B cell (primary cell): Measurements from ENCODE around the gene SMIM41. TPM values are rescaled to one million over a fixed set of nuclear protein-coding genes. Genes with fewer than 3 reads are reported as not detected.

Experiments
- ATAC-seq: fragments of 200-7000 bp; cut with Tn5 transposase; one replicate; pipeline ENCODE4 v1.10.0; 2021; ENCODE audit warnings: low read depth, mild to moderate bottlenecking, moderate number of reproducible peaks, moderate library complexity
- CTCF ChIA-PET: fragments of 350-600 bp; sonication (Branson Sonifier 250); formaldehyde crosslinking; loops from one replicate; lab custom pipeline; 2021; ENCODE audit warnings: antibody characterized with exemption, inconsistent platforms; lab: Charles Lee
- POLR2A ChIA-PET: fragments of 350-600 bp; sonication (Branson Sonifier 250); formaldehyde crosslinking; loops from one replicate; lab custom pipeline; 2021; ENCODE audit warnings: antibody characterized with exemption; lab: Charles Lee
- DNase-seq: peaks from one replicate; pipeline ENCODE4 v3.0.0; 2013
- H2AFZ ChIP-seq: 2 replicates; pipeline ENCODE4 v1.6.1; 2012; ENCODE audit warnings: mild to moderate bottlenecking, low read depth, low read length; ENCODE audit not compliant: insufficient read depth, poor library complexity, severe bottlenecking
- H3K27ac ChIP-seq, 2 donors: 1 replicate in 1 of 2; 2 replicates in 1 of 2; pipeline ENCODE4 v1.5.1; 2012 to 2013; ENCODE audit warnings: low read length in 2 of 2, mild to moderate bottlenecking in 2 of 2, moderate library complexity in 1 of 2
- H3K27me3 ChIP-seq, 4 experiments: fragments of 200-600 bp in 1 of 4; sonication (generic) in 1 of 4; replicated peaks in 1 of 4; 1 replicate in 2 of 4; 2 replicates in 2 of 4; pipeline versions ENCODE4 v1.6.1 to v1.7.0; 2013 to 2016; ENCODE audit warnings: low read length in 3 of 4, mild to moderate bottlenecking in 2 of 4, mixed read lengths in 1 of 4, moderate library complexity in 1 of 4; ENCODE audit not compliant: insufficient read depth in 4 of 4, control insufficient read depth in 3 of 4; ENCODE audit errors: control extremely low read depth in 1 of 4
- H3K36me3 ChIP-seq, 2 experiments: replicated peaks in 1 of 2; 1 replicate in 1 of 2; 2 replicates in 1 of 2; pipeline versions ENCODE4 v1.6.1 to v1.7.1; 2013; ENCODE audit warnings: low read length in 1 of 2; ENCODE audit not compliant: insufficient read depth in 2 of 2, control insufficient read depth in 1 of 2; ENCODE audit errors: control extremely low read depth in 1 of 2, extremely low read depth in 1 of 2
- H3K4me1 ChIP-seq, 2 donors: fragments of 200-600 bp in 1 of 2; sonication (generic) in 1 of 2; 1 replicate in 1 of 2; 2 replicates in 1 of 2; pipeline versions ENCODE4 v1.5.1 to v1.6.1; 2013 to 2017; ENCODE audit warnings: low read length in 2 of 2; ENCODE audit not compliant: control insufficient read depth in 2 of 2, insufficient read depth in 2 of 2
- H3K4me2 ChIP-seq: replicated peaks from 2 replicates; pipeline ENCODE3; 2012; ENCODE audit warnings: mild to moderate bottlenecking, low read depth, low read length; ENCODE audit not compliant: poor library complexity, severe bottlenecking
- H3K4me3 ChIP-seq, 5 experiments: fragments of 200-600 bp in 1 of 5; sonication (generic) in 1 of 5; 1 replicate in 3 of 5; 2 replicates in 2 of 5; pipeline versions ENCODE4 v1.5.1 to v1.7.0; 2011 to 2016; ENCODE audit warnings: low read length in 4 of 5, mild to moderate bottlenecking in 4 of 5, low read depth in 2 of 5, control low read depth in 1 of 5, moderate library complexity in 1 of 5; ENCODE audit not compliant: insufficient read depth in 1 of 5; ENCODE audit errors: control extremely low read depth in 1 of 5, extremely low read depth in 1 of 5
- H3K79me2 ChIP-seq: fragments of 200-600 bp; sonication (generic); one replicate; pipeline ENCODE4 v1.6.0; 2016; ENCODE audit warnings: low read length; ENCODE audit not compliant: control insufficient read depth, insufficient read depth
- H3K9ac ChIP-seq: fragments of 200-600 bp; sonication (generic); 2 replicates; pipeline ENCODE4 v1.6.1; 2017; ENCODE audit warnings: mild to moderate bottlenecking, low read length, moderate library complexity
- H3K9me3 ChIP-seq, 3 donors: one replicate each; pipeline versions ENCODE4 v1.6.1 to v1.7.1; 2013; ENCODE audit warnings: low read length in 2 of 3; ENCODE audit not compliant: control insufficient read depth in 2 of 3, insufficient read depth in 1 of 3; ENCODE audit errors: control extremely low read depth in 1 of 3
- H4K20me1 ChIP-seq: 2 replicates; pipeline ENCODE4 v1.6.0; 2012; ENCODE audit warnings: mild to moderate bottlenecking, low read length; ENCODE audit not compliant: insufficient read depth, control insufficient read depth, poor library complexity, severe bottlenecking
- H3K27ac Mint-ChIP-seq: one replicate; pipeline ENCODE4 v1.8.0; 2021; ENCODE audit warnings: mixed read lengths
- H3K27me3 Mint-ChIP-seq: one replicate; pipeline ENCODE4 v1.8.0; 2021; ENCODE audit warnings: mixed read lengths
- H3K4me1 Mint-ChIP-seq: one replicate; pipeline ENCODE4 v1.8.0; 2021; ENCODE audit warnings: mixed read lengths
- H3K4me3 Mint-ChIP-seq: one replicate; pipeline ENCODE4 v1.8.0; 2021; ENCODE audit warnings: mixed read lengths
- H3K9me3 Mint-ChIP-seq: one replicate; pipeline ENCODE4 v1.8.0; 2022; ENCODE audit warnings: mixed read lengths; ENCODE audit not compliant: insufficient read depth
- CTCF ChIP-seq: fragments of 200-600 bp; IDR thresholded peaks from one replicate; pipeline ENCODE4 v1.8.0; 2022; ENCODE audit warnings: antibody characterized with exemption, mild to moderate bottlenecking
- EZH2 ChIP-seq: IDR thresholded peaks from 2 replicates; pipeline ENCODE4 v1.6.1; 2012; ENCODE audit warnings: borderline replicate concordance, low read depth, mild to moderate bottlenecking, moderate library complexity, low read length; ENCODE audit not compliant: insufficient read depth, poor library complexity, severe bottlenecking
- WGBS: methylation state at CpG from one replicate; pipeline ENCODE4 v1.1.5; 2013; ENCODE audit warnings: missing lambda C conversion rate; ENCODE audit not compliant: insufficient coverage; 5-methylcytosine and 5-hydroxymethylcytosine counted together
- intact Hi-C: fragments of 100-400 bp; cut with micrococcal nuclease; formaldehyde crosslinking; loops from one replicate; pipeline ENCODE4 v1.10.0; 2022
- polyA plus RNA-seq: library from polyadenylated mRNA; depleted of rRNA; stranded (reverse); fragments of >200 nt; gene quantifications from 2 replicates; pipeline ENCODE4 v1.2.3, GENCODE V29; 2012
- total RNA-seq, 2 donors: library from RNA; stranded (reverse); fragments of 120-200 nt in 1 of 2; gene quantifications; 1 replicate in 1 of 2; 2 replicates in 1 of 2; pipeline versions ENCODE4 v1.2.3 to v1.2.4, GENCODE V29; 2013 to 2022

Gene SMIM41
- total and polyA plus RNA-seq, 2 donors (not counting 1 experiment from before 2014, with no cell fraction given): 0.12 TPM; not detected in 1

DNA sequence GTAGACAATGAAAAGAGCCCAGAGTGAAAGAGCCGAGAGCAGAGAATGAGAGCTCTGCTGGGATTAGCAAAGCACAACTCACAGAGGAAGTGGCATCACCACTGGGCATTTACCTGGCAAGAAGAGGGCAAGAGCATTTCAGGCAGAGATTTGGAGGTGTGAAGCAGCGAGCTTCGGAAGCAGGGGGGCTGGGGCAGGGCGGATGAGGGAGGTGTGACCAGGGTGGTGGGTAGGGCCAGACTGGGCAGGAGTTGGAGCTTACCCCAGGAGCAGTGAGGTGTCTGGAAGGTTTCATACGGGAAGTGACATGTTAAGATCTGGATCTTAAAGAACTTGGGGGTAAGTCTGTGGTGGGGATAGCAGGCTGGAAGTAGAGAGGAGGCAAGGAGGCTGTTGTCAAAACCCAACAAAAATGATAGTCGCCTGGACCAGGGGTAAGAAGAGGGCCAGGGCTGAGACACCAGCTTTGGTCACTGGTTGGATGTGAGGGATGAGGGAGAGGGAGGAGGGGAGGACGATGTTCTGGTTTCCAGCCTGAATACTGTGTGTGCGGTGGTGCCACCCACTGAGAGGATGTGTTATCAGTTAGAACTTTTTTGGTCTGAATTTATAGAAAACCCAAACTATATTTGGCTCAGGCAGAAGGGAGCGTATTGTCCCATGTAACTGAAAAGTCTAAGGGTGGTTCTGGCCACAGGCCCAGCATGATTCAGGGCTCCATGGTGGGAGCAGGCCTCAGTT lies 5.2 kb downstream of the SMIM41 start:
- Mint-ChIP-seq H3K27me3 (peaks cover 14% of the 10 kb centered on the region), H3K27ac (no peak overlapping the region), H3K4me3 (no peak overlapping the region), H3K9me3 (no peaks in the 10 kb centered on the region), H3K4me1 (peaks cover 47% of the 10 kb centered on the region)
- 91% methylated on average over 9 of the region's 9 CpGs for WGBS
- Histone ChIP-seq H3K36me3 (no peaks in the 10 kb centered on the region), H4K20me1 (no peaks in the 10 kb centered on the region), H3K27ac (no peak overlapping the region), H3K79me2 (no peaks in the 10 kb centered on the region), H2AFZ (no peak overlapping the region), H3K27me3 (peaks cover 0 to 9% (median 0%) of the 10 kb centered on the region in 4 experiments), H3K9ac (no peak overlapping the region), H3K9me3 (no peaks in the 10 kb centered on the region), H3K4me2 (no peak overlapping the region), H3K4me1 (peaks cover 43 to 49% of the 10 kb centered on the region in 2 donors), H3K4me3 (no peak overlapping the region)
- no peak for ATAC-seq
- TF ChIP-seq EZH2: no peak
- TF ChIP-seq CTCF: no peak
- POLR2A ChIA-PET: interaction anchor here (0.6 to 0.8 kb wide), 3 partner anchors 9 to 81 kb away, joined by 3 to 5 read pairs (median 4); no protein-coding TSS in a partner anchor
- intact Hi-C loops: no loop called here
- DNase-seq: no peak
- CTCF ChIA-PET: interaction anchor here (0.6 to 34.6 kb wide), 12 partner anchors 9 to 261 kb away, joined by 3 to 1315 read pairs (median 8); partner anchors contain the start of genes ATG101 and NR4A1

DNA sequence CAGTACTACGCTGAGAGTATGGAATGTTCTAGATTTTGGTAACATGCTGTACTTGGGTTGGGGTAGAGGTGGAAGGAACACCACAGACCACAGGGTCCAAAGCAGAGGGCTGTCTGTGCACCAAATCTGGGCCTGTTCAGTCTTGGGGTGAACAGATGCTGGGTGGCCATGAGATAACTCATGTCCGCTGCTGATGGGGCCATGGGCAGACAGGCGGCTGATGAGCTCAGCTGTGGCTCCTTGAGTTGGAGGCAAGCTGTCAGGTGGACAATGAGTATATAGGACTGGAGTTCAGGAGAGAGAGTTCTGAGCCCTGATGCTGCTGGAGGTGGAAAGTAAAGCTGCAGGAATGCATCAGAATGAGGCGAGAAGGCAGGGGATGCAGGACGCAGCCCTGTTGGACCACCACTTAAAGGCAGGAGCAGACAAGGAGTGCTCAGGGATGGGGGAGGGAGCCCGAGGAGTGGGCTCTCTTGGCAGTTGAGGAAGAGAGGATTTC lies 6.2 kb downstream of the SMIM41 start:
- no peak overlapping the region for H3K4me2 ChIP-seq
- H3K9ac ChIP-seq: no peak overlapping the region
- WGBS: 89% methylated on average over 6 of the region's 6 CpGs
- no peak for TF ChIP-seq CTCF
- TF ChIP-seq EZH2: no peak
- POLR2A ChIA-PET: no interaction called here
- Mint-ChIP-seq H3K4me1 (peaks cover 43% of the 10 kb centered on the region), H3K27me3 (peaks cover 21% of the 10 kb centered on the region), H3K27ac (no peak overlapping the region), H3K4me3 (no peak overlapping the region), H3K9me3 (no peaks in the 10 kb centered on the region)
- intact Hi-C loops: no loop called here
- no peaks in the 10 kb centered on the region for H4K20me1 ChIP-seq
- ATAC-seq: no peak
- DNase-seq: no peak
- no peaks in the 10 kb centered on the region for H3K9me3 ChIP-seq
- H3K36me3 ChIP-seq: no peaks in the 10 kb centered on the region
- peaks cover 0 to 15% (median 2%) of the 10 kb centered on the region in 4 experiments for H3K27me3 ChIP-seq
- no peak overlapping the region for H3K4me3 ChIP-seq
- no peak overlapping the region for H3K27ac ChIP-seq
- H3K4me1 ChIP-seq: peaks cover 36 to 42% of the 10 kb centered on the region in 2 donors
- CTCF ChIA-PET: interaction anchor here (1.1 to 34.6 kb wide), 9 partner anchors 8 to 100 kb away, joined by 3 to 1315 read pairs (median 9); partner anchors contain the start of genes ATG101 and NR4A1
- H2AFZ ChIP-seq: no peak overlapping the region
- H3K79me2 ChIP-seq: no peaks in the 10 kb centered on the region
